ENCODE measurements around the gene METTL14.

Gene METTL14

DNA sequence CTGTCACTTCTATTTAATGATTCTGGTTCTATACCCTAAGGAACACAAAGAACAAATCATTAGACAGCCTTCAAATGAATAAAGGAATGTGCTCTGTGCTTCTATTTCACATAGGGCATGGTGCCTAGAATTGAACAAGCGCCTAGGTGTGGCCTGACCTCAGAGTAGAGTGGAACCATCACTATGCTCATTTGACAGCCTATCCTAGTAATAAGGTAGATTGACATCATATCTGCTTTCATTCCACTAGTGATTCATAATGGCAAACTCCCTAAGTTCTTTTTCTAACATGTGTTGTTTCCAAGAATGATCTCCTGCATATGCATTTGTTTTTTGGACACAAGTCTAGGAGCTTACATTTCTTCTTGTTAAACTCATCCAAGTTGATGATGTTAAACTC, 36.6 kb downstream of the METTL14 start:
- H3K27me3 Mint-ChIP-seq, result no peaks in the 10 kb centered on the region
- H3K36me3 Mint-ChIP-seq, result peaks cover 15% of the 10 kb centered on the region
- H3K9me3 Mint-ChIP-seq (ENCODE audit: low read depth), result no peaks in the 10 kb centered on the region
- no peak overlapping the region for H3K27ac Mint-ChIP-seq
- no peak overlapping the region for H3K4me3 Mint-ChIP-seq
- no peaks in the 10 kb centered on the region for H3K4me1 Mint-ChIP-seq (ENCODE audit: low read depth)

DNA sequence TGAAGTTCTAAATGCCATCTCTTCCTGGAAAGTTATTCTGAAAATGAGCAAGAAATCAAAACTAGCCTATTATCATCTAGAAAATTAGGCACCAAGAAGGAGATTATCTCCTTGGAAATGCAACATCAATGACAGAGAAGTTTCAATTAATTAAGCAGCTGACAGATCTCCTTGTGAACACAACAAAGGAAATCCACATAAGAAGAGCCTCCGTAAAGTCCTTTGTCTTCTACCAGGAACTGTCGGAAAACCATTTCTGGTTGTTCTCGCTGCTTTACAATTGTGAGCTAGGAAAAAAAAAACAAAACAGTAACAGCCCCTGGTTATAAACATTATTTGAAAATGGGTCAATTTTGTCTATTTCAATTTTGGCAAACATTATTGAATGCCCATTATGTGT, 38.2 kb downstream of the METTL14 start:
- Mint-ChIP-seq H3K4me1 (ENCODE audit: low read depth) (no peaks in the 10 kb centered on the region), H3K27me3 (no peaks in the 10 kb centered on the region), H3K27ac (no peak overlapping the region), H3K9me3 (ENCODE audit: low read depth) (no peaks in the 10 kb centered on the region), H3K4me3 (no peak overlapping the region), H3K36me3 (peaks cover 16% of the 10 kb centered on the region)

GRCh38 chr4:118727360-118727759, 42.2 kb downstream of the METTL14 start:
- H3K27me3 Mint-ChIP-seq, result no peaks in the 10 kb centered on the region
- peaks cover 18% of the 10 kb centered on the region for H3K4me1 Mint-ChIP-seq (ENCODE audit: low read depth)
- peaks cover 17% of the 10 kb centered on the region for H3K36me3 Mint-ChIP-seq
- H3K4me3 Mint-ChIP-seq, result no peak overlapping the region
- no peaks in the 10 kb centered on the region for H3K9me3 Mint-ChIP-seq (ENCODE audit: low read depth)
- no peak overlapping the region for H3K27ac Mint-ChIP-seq

DNA sequence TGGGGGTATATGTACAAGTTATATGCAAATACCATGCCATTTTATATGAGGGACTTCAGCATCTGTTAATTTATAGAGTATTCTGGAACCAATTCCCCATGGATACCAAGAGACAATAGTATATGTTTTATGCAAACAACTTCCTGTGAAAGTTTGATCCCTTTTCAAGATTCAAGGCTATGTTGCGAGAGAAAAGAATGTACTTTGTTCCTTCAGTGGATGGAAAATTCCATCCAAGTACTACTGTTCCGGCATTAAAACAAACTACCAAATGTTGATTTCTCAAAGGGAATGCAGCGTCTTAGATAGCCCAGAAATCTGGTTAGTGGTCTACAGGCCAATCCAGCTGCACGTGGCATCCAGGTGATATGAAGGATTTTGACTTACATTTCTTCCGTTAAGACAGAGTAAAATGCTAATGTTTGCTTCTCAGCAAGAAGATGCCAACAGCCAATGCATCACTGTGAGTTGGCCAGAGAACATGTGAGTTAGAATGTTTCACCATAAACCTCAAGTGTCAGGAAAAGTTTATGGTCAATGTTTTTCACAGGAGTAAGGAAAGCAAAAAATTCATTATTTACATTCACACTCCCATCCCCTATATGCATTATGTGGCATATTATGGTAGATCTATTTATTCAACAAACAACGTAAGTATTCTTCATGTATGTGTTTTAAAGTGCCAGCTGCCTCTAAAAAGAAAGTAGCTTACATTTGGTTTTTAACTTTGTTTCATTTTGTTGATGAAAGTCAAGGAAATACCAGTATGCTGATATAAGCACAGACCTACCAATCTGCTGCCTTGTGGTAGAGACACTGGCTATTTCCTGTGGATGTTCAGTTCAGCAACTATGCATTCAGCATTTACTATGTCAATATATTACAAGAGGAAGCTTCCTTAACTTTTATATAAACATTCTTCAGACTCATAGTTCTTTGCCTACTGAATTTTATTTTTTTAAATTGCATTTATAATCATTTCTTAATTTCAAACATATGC, 44.4 kb downstream of the METTL14 start:
- Mint-ChIP-seq H3K4me3 (peak overlapping the region; percentile 24), H3K27ac (peak overlapping the region; percentile 31), H3K4me1 (ENCODE audit: low read depth) (peaks cover 18% of the 10 kb centered on the region), H3K36me3 (peaks cover 14% of the 10 kb centered on the region), H3K9me3 (ENCODE audit: low read depth) (no peaks in the 10 kb centered on the region), H3K27me3 (no peaks in the 10 kb centered on the region)

- no peak overlapping the region for H3K27ac Mint-ChIP-seq
- peaks cover 15% of the 10 kb centered on the region for H3K36me3 Mint-ChIP-seq
These were observed 45.5 kb downstream of the METTL14 start for GRCh38 chr4:118730683-118731082.

DNA sequence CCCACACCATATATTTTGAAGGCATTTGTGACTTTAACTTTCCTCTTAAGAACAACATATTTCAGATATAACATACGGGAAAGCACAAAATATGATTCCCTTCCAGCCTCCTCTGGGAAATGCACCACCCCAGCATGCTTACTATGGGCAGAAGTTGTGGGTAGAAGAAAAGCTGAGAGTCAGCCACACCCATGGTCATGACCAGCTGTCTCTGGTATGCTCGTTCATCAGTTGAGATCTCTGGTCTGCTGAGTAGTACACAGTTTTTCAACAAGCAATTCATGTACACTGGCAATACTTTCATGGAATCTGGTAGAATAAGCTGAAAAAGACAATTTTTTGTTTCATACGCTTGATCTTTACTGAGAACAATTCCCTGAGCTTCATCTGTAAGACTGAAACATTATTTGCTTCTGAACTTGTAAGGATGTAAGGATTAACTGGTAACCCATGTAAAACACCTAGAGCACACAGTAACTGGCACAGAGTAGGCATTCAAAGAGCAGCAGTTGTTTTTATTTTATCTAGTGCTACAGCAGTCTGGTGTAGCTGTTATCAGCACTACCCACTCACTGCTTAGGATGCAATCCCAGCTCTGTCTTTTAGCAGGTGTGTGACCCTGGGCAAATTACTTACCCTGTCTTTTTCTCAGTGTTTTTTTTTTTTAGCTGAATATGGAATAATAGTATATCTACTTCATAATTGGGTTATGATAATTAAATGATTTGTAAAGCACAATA, 47.6 kb downstream of the METTL14 start:
- Mint-ChIP-seq H3K36me3 (peaks cover 11% of the 10 kb centered on the region), H3K9me3 (ENCODE audit: low read depth) (no peaks in the 10 kb centered on the region), H3K4me3 (no peak overlapping the region), H3K27ac (no peak overlapping the region), H3K27me3 (no peaks in the 10 kb centered on the region), H3K4me1 (ENCODE audit: low read depth) (peaks cover 18% of the 10 kb centered on the region)

More at GRCh38 chr4:118730683-118731082, 45.5 kb downstream of the METTL14 start:
- peaks cover 18% of the 10 kb centered on the region for H3K4me1 Mint-ChIP-seq (ENCODE audit: low read depth)
- H3K27me3 Mint-ChIP-seq, result no peaks in the 10 kb centered on the region
- H3K9me3 Mint-ChIP-seq (ENCODE audit: low read depth), result no peaks in the 10 kb centered on the region
- no peak overlapping the region for H3K4me3 Mint-ChIP-seq

GRCh38 chr4:118734491-118735205, 49.5 kb downstream of the METTL14 start:
- Mint-ChIP-seq H3K27ac (no peak overlapping the region), H3K36me3 (peaks cover 11% of the 10 kb centered on the region), H3K4me3 (no peak overlapping the region), H3K27me3 (no peaks in the 10 kb centered on the region), H3K9me3 (ENCODE audit: low read depth) (no peaks in the 10 kb centered on the region), H3K4me1 (ENCODE audit: low read depth) (peaks cover 13% of the 10 kb centered on the region)

GRCh38 chr4:118736900-118737299, 51.7 kb downstream of the METTL14 start:
- Mint-ChIP-seq H3K9me3 (ENCODE audit: low read depth) (no peaks in the 10 kb centered on the region), H3K4me3 (no peak overlapping the region), H3K36me3 (peaks cover 12% of the 10 kb centered on the region), H3K27me3 (no peaks in the 10 kb centered on the region), H3K4me1 (ENCODE audit: low read depth) (no peaks in the 10 kb centered on the region), H3K27ac (no peak overlapping the region)

DNA sequence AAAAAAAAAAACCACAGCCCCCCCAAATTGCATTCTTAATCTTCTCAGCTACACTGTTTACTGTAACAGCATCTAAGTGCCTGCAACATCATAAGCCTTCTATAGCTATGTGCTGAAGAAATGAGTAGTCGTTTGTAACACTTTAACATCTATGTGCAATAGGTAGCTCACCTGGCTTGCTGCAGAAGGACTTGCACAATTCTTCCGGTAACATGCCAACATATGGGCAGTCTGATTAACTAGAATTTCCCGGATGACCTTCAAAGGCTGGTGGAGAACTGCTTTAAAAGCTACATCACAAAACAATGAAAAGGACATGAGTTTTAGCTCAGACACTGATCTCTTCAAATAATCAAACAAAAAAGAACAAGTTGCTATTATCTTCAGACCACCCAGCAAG, 52.9 kb downstream of the METTL14 start:
- H3K27me3 Mint-ChIP-seq, result no peaks in the 10 kb centered on the region
- no peak overlapping the region for H3K4me3 Mint-ChIP-seq
- no peaks in the 10 kb centered on the region for H3K9me3 Mint-ChIP-seq (ENCODE audit: low read depth)
- H3K4me1 Mint-ChIP-seq (ENCODE audit: low read depth), result no peaks in the 10 kb centered on the region
- peaks cover 12% of the 10 kb centered on the region for H3K36me3 Mint-ChIP-seq
- H3K27ac Mint-ChIP-seq, result no peak overlapping the region

GRCh38 chr4:118739022-118739713, 54.0 kb downstream of the METTL14 start:
- Mint-ChIP-seq H3K4me3 (no peak overlapping the region), H3K27ac (no peak overlapping the region), H3K27me3 (no peaks in the 10 kb centered on the region), H3K9me3 (ENCODE audit: low read depth) (no peaks in the 10 kb centered on the region), H3K36me3 (peaks cover 14% of the 10 kb centered on the region), H3K4me1 (ENCODE audit: low read depth) (no peaks in the 10 kb centered on the region)

DNA sequence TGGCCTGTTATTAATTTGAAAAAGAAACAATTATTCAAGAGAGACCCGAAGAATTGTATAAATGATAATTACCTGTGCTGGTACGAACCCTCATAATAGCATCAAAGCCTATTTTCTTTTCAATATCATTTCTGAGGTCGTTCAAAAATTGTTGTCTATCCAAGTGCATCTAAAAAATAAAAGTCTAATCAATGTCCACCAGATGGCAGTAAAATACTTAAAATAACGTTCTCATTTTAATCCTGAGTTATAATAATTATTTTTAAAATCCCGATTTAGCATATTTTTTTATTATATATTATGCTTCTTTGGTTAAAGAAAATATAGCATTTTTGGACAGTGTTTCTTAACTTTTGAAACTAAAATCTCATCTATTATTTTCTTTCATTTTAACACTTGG, 55.7 kb downstream of the METTL14 start:
- Mint-ChIP-seq H3K9me3 (ENCODE audit: low read depth) (no peaks in the 10 kb centered on the region), H3K27ac (no peak overlapping the region), H3K27me3 (no peaks in the 10 kb centered on the region), H3K4me1 (ENCODE audit: low read depth) (no peaks in the 10 kb centered on the region), H3K36me3 (peaks cover 14% of the 10 kb centered on the region), H3K4me3 (no peak overlapping the region)

GRCh38 chr4:118741301-118741855, 56.2 kb downstream of the METTL14 start:
- Mint-ChIP-seq H3K9me3 (ENCODE audit: low read depth) (no peaks in the 10 kb centered on the region), H3K27me3 (no peaks in the 10 kb centered on the region), H3K4me1 (ENCODE audit: low read depth) (no peaks in the 10 kb centered on the region), H3K4me3 (no peak overlapping the region), H3K27ac (no peak overlapping the region), H3K36me3 (peaks cover 14% of the 10 kb centered on the region)

GRCh38 chr4:118742050-118742449, 56.9 kb downstream of the METTL14 start:
- H3K27me3 Mint-ChIP-seq, result no peaks in the 10 kb centered on the region
- peaks cover 14% of the 10 kb centered on the region for H3K36me3 Mint-ChIP-seq
- no peaks in the 10 kb centered on the region for H3K9me3 Mint-ChIP-seq (ENCODE audit: low read depth)
- no peaks in the 10 kb centered on the region for H3K4me1 Mint-ChIP-seq (ENCODE audit: low read depth)
- no peak overlapping the region for H3K27ac Mint-ChIP-seq
- H3K4me3 Mint-ChIP-seq, result no peak overlapping the region

GRCh38 chr4:118743867-118744266, 58.7 kb downstream of the METTL14 start:
- Mint-ChIP-seq H3K27ac (no peak overlapping the region), H3K4me1 (ENCODE audit: low read depth) (no peaks in the 10 kb centered on the region), H3K4me3 (no peak overlapping the region), H3K27me3 (no peaks in the 10 kb centered on the region), H3K9me3 (ENCODE audit: low read depth) (no peaks in the 10 kb centered on the region), H3K36me3 (peaks cover 11% of the 10 kb centered on the region)

Data from activated naive CD8-positive, alpha-beta T cell (primary cell).